NOMO-1 treated with DMSO at 0.1 percent for 48 hours (cell line): Measurements from ENCODE around the gene GGT1.

Experiments
- DNase-seq: peaks from one replicate; lab custom pipeline; 2025; ENCODE audit not compliant: unreplicated experiment; lab: John Stamatoyannopoulos, UW

The GGT1 gene

DNA sequence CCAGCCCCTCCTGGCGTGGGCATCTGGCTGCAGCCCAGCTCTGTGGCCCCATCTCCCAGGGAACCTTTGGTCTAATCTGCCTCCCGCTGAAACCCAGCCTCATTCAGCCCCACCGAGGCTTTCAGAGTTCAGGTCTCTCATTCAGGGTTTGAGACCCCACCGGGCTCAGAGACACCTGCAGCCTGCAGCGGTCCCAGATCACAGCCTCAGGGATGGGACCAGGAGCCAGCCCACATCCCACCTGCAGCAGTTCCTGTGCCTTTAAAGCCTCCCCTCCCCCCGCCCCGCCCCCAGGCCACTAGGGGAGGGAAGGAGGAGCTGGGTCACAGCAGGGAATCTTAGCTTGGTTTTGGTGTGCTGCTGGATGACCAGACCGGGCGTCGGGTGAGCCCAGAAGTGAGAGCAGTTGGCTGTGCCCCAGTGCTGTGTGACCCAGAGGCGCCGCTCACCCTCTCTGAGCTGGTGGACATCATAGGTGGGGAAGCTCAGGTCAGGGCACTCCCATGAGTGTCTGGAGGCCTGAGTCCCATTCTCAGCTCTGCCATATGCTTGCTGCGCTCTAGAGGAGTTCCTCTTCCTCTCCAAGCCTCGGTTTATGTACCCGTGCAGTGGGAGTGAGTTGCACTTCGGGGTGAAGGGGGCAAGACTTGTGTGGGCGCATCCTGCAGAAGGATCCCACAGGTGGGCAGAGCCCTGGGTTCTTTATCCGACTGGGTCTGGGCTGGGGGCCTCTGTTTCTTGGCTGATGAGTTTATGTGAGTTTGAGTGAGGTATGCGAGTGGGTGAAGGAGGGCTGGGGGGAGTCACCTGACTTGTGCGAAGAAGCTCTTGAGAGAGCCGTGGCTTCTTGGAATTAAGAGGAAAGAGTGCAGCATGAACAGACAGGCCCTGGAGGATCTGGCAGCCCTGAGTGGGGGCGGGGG lies at the start of gene GGT1:
Gene GGT1 (plus strand): TSS at position 347 of the 923 bp plus-strand sequence. CDS start 7,889 bp downstream, outside the sequence.
- peak; percentile 14 for DNase-seq

GRCh38 chr22:24553597-24554312 lies 49.2 kb upstream of the GGT1 start:
- no peak for DNase-seq

DNA sequence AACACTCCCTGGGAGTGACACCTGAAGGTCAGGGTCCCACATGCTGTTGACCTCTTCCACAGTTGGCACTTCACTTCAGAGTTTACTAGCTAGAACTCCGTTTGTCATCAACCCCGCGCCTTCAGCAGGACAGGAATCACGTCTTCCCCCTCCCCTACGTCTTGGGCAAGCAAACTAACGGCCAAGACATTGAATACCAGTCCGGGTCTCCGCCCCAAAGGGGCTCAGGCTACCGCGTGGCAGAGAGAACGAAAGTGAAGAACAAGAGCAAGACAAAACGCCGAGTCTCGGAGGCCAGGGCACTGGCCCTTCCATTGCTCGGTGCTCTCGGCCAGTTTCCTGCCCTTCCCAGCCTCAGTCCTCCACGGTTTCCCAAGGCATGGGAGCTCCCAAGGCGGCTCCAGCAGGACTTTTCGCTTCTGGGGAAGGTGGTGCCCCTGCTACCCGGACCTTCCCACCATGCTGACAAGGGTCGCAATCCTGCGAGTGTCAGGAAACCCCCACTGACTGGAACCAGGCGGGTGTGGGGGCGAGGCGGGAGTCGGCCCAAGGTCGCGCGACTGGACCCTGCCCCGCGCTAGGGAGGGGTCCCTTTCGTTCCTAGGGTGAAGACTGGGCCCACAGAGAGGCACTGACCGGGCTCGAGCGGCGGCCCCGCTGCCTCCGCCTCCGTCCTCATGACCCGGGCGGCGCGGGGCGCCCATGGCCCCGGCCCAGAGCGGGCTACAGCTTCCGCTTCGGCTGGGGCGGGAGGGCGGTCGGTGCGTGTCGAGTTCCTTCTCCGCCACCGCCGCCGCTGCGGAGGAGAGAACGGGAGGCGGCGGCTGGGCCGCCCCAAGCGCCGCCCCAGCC lies 48.5 kb upstream of the GGT1 start, which contains the start of gene GUCD1:
Gene GUCD1 (minus strand): TSS at position 826 of the 852 bp plus-strand sequence. CDS start 147 bp downstream, at position 679.
- DNase-seq: peak; percentile 27

DNA sequence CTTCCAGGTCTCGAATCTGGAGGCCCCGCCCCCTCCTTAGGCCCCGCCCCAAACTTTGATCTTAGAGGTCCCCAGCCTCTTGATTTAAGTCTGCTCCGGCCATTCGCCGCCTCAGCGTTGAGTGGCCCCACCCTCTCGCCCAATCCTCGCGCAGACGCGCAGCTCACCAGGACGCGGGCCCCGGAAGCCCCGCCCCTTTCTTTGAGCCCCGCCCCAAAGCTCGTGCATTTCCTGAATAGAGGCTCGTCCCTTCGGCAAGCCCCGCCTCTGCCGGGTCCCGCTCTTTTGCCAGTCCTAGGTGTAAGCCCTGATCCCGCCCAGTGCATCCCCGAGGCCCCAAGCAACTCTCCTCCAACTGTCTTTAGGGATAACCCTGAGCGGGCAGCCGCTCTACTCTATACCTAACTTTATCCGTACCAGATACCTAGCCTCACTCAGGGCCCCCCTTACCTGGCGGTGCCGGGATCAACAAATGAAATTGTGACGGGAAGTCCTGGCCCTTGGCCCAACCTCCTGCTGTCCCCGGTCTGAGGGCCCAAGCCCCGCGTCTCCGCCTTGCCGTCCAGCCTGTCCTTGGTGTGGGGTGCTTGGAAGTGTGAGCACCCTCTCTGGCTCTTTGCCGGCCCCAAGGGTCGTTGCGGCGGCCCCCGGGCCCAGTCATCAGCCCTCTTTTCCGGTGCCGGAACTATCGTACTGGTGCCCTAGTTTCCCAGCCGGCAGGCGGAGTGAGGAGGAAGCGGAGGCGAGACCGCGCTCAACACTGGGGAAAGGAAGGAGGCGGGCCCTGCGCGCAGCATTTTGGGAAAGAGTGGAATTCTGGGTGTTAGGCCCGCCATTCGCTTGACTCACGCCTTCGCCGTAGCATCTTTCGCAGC lies 47.6 kb upstream of the GGT1 start, which contains the start of gene SNRPD3:
Gene SNRPD3 (plus strand): TSS at position 835 of the 875 bp plus-strand sequence. CDS start 1,676 bp downstream, outside the sequence.
- peak; percentile 96 for DNase-seq

DNA sequence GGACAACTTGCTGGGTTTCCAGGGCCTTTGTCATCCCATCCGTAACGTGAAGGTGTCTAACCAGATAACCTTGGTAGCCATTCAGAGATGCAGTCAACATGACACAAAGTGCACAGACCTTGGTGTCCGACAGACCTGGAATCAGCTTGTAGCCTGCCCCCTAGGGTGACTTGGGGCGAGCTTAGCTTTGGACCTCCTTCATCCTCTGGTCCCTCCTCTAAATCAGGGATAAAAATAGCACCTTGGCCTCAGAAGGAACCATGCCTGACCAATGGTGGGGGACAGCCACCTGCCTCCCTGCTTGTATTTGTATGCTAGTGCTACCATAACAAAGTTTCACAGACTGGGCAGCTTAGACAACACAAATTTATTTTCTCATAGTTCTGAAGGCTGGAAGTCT lies 43.5 kb upstream of the GGT1 start:
- DNase-seq: no peak

DNA sequence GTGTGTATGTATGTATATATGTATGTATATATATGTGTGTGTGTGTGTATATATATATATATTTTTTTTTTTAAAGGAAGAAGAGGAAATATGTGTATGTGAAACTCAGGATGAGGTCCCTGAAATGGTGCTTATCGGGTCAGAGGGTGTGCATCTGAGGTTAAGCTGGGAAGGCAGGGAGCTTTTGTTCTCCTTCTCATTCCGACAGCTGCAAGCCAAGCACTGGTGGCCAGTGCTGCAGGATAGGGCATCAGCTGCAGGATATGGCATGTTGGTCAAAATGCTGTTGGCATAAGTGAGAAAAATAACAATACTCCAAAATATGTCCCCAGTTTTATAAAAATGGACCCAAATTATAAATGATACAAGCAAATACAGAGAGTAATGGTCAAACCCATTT lies 39.7 kb upstream of the GGT1 start:
- DNase-seq: no peak

GRCh38 chr22:24564376-24565058 lies 38.5 kb upstream of the GGT1 start:
- DNase-seq: no peak

GRCh38 chr22:24565077-24565476 lies 37.9 kb upstream of the GGT1 start:
- DNase-seq: no peak

DNA sequence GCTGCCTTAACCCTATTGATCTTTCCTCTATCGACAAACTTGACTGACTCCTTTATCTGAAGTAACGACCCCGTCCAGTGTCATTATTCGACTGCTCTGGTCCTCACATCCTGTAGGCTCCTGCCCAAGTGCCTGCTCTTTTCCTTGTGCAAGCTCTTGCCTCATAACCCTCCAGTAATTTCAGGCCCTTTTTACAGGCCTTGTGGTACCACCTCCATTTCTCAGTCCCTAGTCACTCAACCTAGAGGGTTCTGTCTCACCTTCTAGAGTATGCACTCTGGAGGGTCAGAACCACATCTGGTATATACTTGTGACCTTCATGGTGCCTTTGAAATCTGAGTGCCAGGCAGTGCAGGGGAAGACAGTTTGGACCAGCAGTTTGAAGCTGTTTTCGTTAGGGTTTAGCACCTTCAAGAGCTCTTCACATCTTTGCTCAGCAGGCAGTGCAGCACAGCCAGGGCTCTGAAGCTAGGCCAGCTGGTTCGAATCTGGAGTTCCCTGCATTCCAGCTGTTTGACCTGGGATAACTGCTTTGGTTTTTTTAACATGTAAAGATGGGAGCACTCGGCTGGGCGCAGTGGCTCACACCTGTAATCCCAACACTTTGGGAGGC lies 36.0 kb upstream of the GGT1 start:
- no peak for DNase-seq

GRCh38 chr22:24567668-24568067 lies 35.3 kb upstream of the GGT1 start:
- no peak for DNase-seq

DNA sequence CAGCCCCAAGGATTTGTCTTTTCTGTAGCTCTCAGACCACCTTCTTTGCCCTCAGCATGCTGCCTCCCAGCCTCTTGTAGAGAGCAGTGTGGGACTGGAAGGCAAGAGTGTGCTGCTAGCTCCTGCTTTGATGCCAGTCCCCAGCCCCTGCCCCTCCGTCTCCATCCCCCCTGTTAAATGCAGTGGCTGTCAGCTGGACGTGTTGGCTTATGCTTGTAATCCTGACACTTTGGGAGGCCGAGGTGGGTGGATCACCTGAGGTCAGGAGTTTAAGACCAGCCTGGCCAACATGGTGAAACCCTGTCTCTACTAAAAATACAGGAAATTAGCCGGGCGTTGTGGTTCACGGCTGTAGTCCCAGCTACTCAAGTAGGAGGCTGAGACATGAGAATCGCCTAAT lies 31.7 kb upstream of the GGT1 start:
- no peak for DNase-seq

DNA sequence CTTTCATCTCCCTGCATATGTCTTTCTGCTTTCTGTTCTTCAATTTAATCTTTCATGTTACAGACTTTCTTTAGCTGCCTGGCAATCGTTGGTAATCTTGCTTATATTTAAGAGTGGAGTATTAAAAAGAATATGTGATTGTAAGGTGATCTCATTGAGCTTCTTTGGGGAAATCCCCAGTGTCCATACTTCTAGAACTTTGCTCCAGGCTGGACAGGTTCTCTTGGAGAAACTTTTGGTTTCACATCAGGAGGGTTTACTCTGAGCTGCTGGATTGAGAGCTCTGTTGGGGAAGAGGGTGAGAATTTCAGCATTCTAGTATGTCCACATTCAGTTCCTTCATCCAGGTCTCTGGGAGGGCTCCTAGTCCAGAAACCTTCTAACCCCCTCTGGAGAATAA lies 26.2 kb upstream of the GGT1 start:
- DNase-seq: no peak

DNA sequence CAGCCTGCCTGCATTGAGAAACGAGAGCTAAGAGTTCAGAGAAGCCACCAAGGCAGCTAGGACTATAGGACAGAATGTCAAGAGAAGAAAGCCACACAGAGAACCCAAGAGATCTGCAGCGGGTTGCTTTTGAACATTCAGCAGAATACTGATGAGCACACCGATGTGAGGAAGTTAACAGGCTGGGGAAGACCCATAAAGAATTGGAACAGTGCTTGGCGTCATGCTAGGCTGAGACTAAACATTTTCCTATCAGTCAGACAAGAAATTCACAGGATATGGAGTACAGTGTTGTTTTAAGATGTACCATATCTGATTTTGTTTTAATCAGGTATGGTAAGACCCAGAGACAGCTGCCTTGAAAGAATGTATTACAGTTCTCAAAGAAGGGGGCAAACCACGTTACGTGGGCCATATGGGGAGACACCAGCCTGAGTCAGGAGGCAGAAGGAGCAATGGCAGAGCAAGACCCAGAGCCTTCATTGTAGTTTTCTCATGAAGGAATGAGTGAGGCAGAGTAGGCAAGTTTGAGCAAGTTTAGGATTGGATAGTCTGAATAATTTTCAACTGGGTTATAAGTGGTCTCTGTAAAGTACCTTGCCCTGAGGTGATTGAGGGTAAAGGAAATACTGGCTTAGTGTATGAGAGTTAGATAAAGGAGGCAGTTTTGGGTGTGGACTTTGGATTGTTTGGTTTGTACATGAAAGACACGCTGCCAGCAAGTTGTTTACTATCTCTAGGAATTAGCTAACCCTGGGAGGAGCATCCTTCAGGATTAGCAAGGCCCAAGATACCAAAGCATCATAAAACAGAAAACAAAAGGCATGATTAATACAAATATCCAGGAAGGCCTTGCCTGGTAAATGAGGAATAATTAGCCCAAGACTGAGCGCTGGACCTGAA lies 24.4 kb upstream of the GGT1 start:
- DNase-seq: no peak

DNA sequence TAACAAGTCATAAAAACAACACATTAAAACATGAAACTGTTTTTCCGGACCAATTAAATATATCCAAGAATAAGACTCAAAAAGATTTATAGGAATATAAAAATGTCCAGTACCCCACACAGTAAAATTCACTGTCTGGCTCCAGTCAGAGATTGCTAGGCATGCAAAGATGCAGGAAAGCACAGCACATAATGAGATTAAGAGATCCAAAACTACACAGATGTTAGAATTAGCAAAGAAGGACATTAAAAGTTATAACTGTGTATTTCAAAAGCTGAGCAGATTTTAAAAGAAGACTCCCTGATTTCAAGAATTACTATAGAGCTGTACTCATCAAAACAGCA lies 23.8 kb upstream of the GGT1 start:
- no peak for DNase-seq

- no peak for DNase-seq
Measured at GRCh38 chr22:24580276-24580675, 22.7 kb upstream of the GGT1 start.

DNA sequence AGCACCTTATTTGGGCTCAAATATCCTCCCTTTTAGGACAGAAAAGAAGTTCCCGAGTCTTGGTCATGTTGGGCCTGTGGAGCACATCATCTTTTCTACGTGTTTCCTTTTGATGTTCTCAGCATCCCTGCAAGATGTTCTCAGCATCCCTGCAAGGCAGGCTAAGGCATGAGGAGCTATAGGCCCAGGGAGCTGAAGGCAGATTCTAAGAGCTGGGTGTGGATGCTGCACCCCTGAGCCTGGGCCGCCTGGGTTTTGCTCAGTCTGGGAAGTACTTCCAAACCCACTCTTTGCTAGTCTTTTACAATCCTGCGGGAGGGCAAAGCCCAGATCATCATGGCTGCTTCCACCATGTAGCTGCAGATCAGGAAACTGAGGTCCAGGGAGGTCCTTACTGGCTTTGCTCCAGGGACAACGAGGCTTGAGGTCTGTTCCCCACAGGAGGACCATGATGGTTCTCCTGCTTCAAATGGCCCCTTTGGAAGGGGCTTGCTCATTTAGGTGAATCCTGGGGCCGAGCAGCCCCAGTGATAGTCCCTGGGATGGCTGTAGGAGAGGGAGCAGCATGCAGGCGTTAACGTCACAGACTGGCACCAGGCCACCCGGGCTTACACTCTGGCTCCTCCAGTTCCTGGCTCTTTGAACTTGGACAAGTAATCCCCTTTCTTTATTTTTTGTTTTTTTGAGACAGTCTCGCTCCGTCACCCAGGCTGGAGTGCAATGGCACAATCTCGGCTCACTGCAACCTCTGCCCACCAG lies 20.8 kb upstream of the GGT1 start:
- no peak for DNase-seq
